HCT116 (cell line): Measurements from ENCODE around the gene SLC34A3. TPM values are rescaled to one million over a fixed set of nuclear protein-coding genes. Genes with fewer than 3 reads are reported as not detected.
"Not testable (repeated sequence)": the region's sequence is repeated elsewhere in the genome, so short reads cannot be mapped to it uniquely, and the experiment has no call there.

Experiments
- ATAC-seq: fragments of 200-7000 bp; cut with Tn5 transposase; 2 replicates; pipeline ENCODE4 v1.9.1; 2020; ENCODE audit warnings: mild to moderate bottlenecking, moderate library complexity
- BruUV-seq: library from RNA; stranded (reverse); fragments of 400-500 nt; replicated peaks from 2 replicates; lab custom pipeline; 2021; lab: Mats Ljungman, UMichigan
- CTCF ChIA-PET: fragments of 300-600 bp; sonication (Branson Sonifier 250); formaldehyde crosslinking; loops from one replicate; lab custom pipeline; 2021; ENCODE audit warnings: antibody characterized with exemption; lab: Charles Lee
- POLR2A ChIA-PET: fragments of 300-600, 350-600 bp; sonication (Branson Sonifier 250); formaldehyde crosslinking; loops from one replicate; lab custom pipeline; 2021; ENCODE audit warnings: antibody characterized with exemption; lab: Charles Lee
- RAD21 ChIA-PET, 2 experiments: fragments of 300-600 bp; sonication (Branson Sonifier 250); formaldehyde crosslinking; loops; one replicate each; lab custom pipeline; 2023; ENCODE audit warnings: low total read pairs in 2 of 2; ENCODE audit not compliant: uncharacterized antibody in 2 of 2, unreplicated experiment in 2 of 2, low non-redundant PET in 1 of 2; lab: Charles Lee
- DNase-seq: peaks from one replicate; pipeline ENCODE4 v3.0.0-alpha.2; 2010; ENCODE audit warnings: low read depth, low spot score
- H2AFZ ChIP-seq: fragments of 200-600 bp; shearing (Covaris generic), sonication (generic); 2 replicates; pipeline ENCODE4 v1.6.1; 2017; ENCODE audit warnings: low read depth, mixed run types, mixed read lengths, antibody characterized with exemption, low read length; ENCODE audit not compliant: poor library complexity, severe bottlenecking
- H3K27ac ChIP-seq: 2 replicates; pipeline ENCODE4 v1.5.1; 2012; ENCODE audit warnings: low read depth, low read length
- H3K27me3 ChIP-seq: fragments of 200-600 bp; sonication (generic); 2 replicates; pipeline ENCODE4 v1.6.1; 2016; ENCODE audit warnings: mixed run types, low read length, mixed read lengths; ENCODE audit not compliant: insufficient read depth
- H3K36me3 ChIP-seq, 2 experiments: fragments of 200-500 bp in 1 of 2; fragments of 200-600 bp in 1 of 2; sonication (Bioruptor generic) in 1 of 2; sonication (generic) in 1 of 2; 2 replicates each; pipeline versions ENCODE4 v1.5.1 to v1.6.1; 2014 to 2016; ENCODE audit warnings: low read length in 2 of 2, inconsistent platforms in 1 of 2, mixed read lengths in 1 of 2, mixed run types in 1 of 2; ENCODE audit not compliant: insufficient read depth in 2 of 2, control insufficient read depth in 1 of 2
- H3K4me1 ChIP-seq, 2 experiments: fragments of 200-600 bp in 1 of 2; sonication (generic) in 1 of 2; 2 replicates each; pipeline versions ENCODE4 v1.5.1 to v1.6.1; 2012 to 2017; ENCODE audit warnings: low read length in 2 of 2, inconsistent platforms in 1 of 2, mild to moderate bottlenecking in 1 of 2, mixed read lengths in 1 of 2, mixed run types in 1 of 2, moderate library complexity in 1 of 2; ENCODE audit not compliant: insufficient read depth in 2 of 2, control insufficient read depth in 1 of 2
- H3K4me2 ChIP-seq: fragments of 200-600 bp; sonication (generic); 2 replicates; pipeline ENCODE4 v1.6.1; 2017; ENCODE audit warnings: mixed run types, low read length, mixed read lengths
- H3K4me3 ChIP-seq, 2 experiments: fragments of 200-600 bp in 1 of 2; sonication (generic) in 1 of 2; replicated peaks in 1 of 2; 2 replicates each; pipeline ENCODE4 v1.5.1; 2011 to 2016; ENCODE audit warnings: low read length in 2 of 2, control low read depth in 1 of 2, low read depth in 1 of 2, mild to moderate bottlenecking in 1 of 2, mixed read lengths in 1 of 2, mixed run types in 1 of 2
- H3K79me2 ChIP-seq: fragments of 200-600 bp; sonication (generic); 2 replicates; pipeline ENCODE4 v1.6.1; 2017; ENCODE audit warnings: mild to moderate bottlenecking, mixed run types, low read length, moderate library complexity, mixed read lengths; ENCODE audit not compliant: insufficient read depth
- H3K9ac ChIP-seq: fragments of 200-600 bp; sonication (generic); 2 replicates; pipeline ENCODE4 v1.6.1; 2016; ENCODE audit warnings: low read length, mixed read lengths
- H3K9me2 ChIP-seq: fragments of 200-600 bp; sonication (generic), shearing (Covaris generic); 2 replicates; pipeline ENCODE4 v1.6.1; 2017; ENCODE audit warnings: mixed run types, mild to moderate bottlenecking, moderate library complexity; ENCODE audit not compliant: insufficient read depth
- H3K9me3 ChIP-seq, 2 experiments: fragments of 200-500 bp in 1 of 2; fragments of 200-600 bp in 1 of 2; sonication (Bioruptor generic) in 1 of 2; sonication (generic) in 1 of 2; 2 replicates each; pipeline ENCODE4 v1.6.1; 2014 to 2017; ENCODE audit warnings: low read length in 2 of 2, mixed read lengths in 2 of 2, inconsistent platforms in 1 of 2, low read depth in 1 of 2, mild to moderate bottlenecking in 1 of 2, mixed run types in 1 of 2, moderate library complexity in 1 of 2; ENCODE audit not compliant: control insufficient read depth in 1 of 2, insufficient read depth in 1 of 2
- H4K20me1 ChIP-seq: fragments of 200-600 bp; sonication (generic), shearing (Covaris generic); 2 replicates; pipeline ENCODE4 v1.6.1; 2017; ENCODE audit warnings: mixed run types, mild to moderate bottlenecking, moderate library complexity; ENCODE audit not compliant: insufficient read depth
- CTCF ChIP-seq, 3 experiments: fragments of 200-600 bp in 1 of 3; sonication (generic) in 1 of 3; IDR thresholded peaks in 2 of 3; conservative IDR thresholded peaks in 1 of 3; 2 replicates each; pipeline ENCODE4 v1.5.1; 2012 to 2017; ENCODE audit warnings: low read depth in 2 of 3, low read length in 2 of 3, antibody characterized with exemption in 1 of 3, borderline replicate concordance in 1 of 3, control low read depth in 1 of 3, mild to moderate bottlenecking in 1 of 3, mixed read lengths in 1 of 3, mixed run types in 1 of 3, moderate library complexity in 1 of 3; ENCODE audit not compliant: insufficient read depth in 1 of 3
- EZH2 ChIP-seq: fragments of 200-600 bp; sonication (generic); IDR thresholded peaks from 2 replicates; pipeline ENCODE4 v1.6.1; 2017; ENCODE audit warnings: antibody characterized with exemption, mixed run types
- POLR2A ChIP-seq: IDR thresholded peaks from 2 replicates; pipeline ENCODE4 v1.7.0; 2011; ENCODE audit warnings: borderline replicate concordance; ENCODE audit not compliant: insufficient read depth, insufficient read length; ENCODE audit errors: extremely low read depth
- POLR2AphosphoS5 ChIP-seq: IDR thresholded peaks from 2 replicates; pipeline ENCODE4 v1.6.1; 2011; ENCODE audit warnings: mild to moderate bottlenecking, low read depth, low read length, moderate library complexity
- RAD21 ChIP-seq: IDR thresholded peaks from 2 replicates; pipeline ENCODE4 v1.6.1; 2012; ENCODE audit warnings: low read depth, mild to moderate bottlenecking
- SP1 ChIP-seq: IDR thresholded peaks from 2 replicates; pipeline ENCODE4 v1.6.1; 2012; ENCODE audit warnings: low read depth
- ZBTB33 ChIP-seq: IDR thresholded peaks from 2 replicates; pipeline ENCODE4 v1.6.1; 2011; ENCODE audit warnings: mild to moderate bottlenecking, low read length, moderate library complexity; ENCODE audit not compliant: insufficient replicate concordance; ENCODE audit errors: extremely low read depth
- intact Hi-C: fragments of 100-400 bp; cut with micrococcal nuclease; formaldehyde crosslinking; loops from 2 replicates; pipeline ENCODE4 v1.10.0; 2022
- total RNA-seq: library from RNA; stranded (reverse); gene quantifications from one replicate; pipeline ENCODE4 v1.2.1, GENCODE V29; 2021; ENCODE audit not compliant: unreplicated experiment

SLC34A3 gene
- total RNA-seq, 1 experiment from 2014 or later = 0.15 TPM

- TF ChIP-seq RAD21 (no peak), SP1 (no peak)
Measured at GRCh38 chr9:137242269-137243203, 11.8 kb downstream of the SLC34A3 start (continued).

GRCh38 chr9:137243266-137243625 is 12.5 kb downstream of the SLC34A3 start:
- not testable (repeated sequence) for DNase-seq, ATAC-seq
- POLR2A ChIA-PET = interaction anchor here (1.1 to 1.7 kb wide), 4 partner anchors 11 to 54 kb away, joined by 3 to 13 read pairs (median 3); partner anchors contain the start of genes NELFB and RNF224

GRCh38 chr9:137243626-137244485 is 13.2 kb downstream of the SLC34A3 start:
- RAD21 ChIA-PET = no interaction called here
- H3K27ac ChIP-seq = peak overlapping the region; percentile 19; the same call in 1 of the 2 replicates
- H3K4me1 ChIP-seq = peaks cover 9 to 33% of the 10 kb centered on the region in 2 experiments
- H3K79me2 ChIP-seq = peaks cover 35% of the 10 kb centered on the region
- H3K9ac ChIP-seq = no peak overlapping the region
- H3K4me3 ChIP-seq = no peak overlapping the region; a peak in 1 of 4 replicates
- POLR2A ChIA-PET = interaction anchor here (1.1 to 1.7 kb wide), 4 partner anchors 10 to 176 kb away, joined by 3 to 5 read pairs (median 4); partner anchors contain the start of gene SSNA1
- intact Hi-C loops = no loop called here
- BruUV-seq = no TSS peak
- H3K9me2 ChIP-seq = no peaks in the 10 kb centered on the region
- CTCF ChIA-PET = no interaction called here
- H3K27me3 ChIP-seq = no peaks in the 10 kb centered on the region
- peaks cover 21% of the 10 kb centered on the region; the same call in 1 of the 2 replicates for H4K20me1 ChIP-seq
- 0 out of 2 replicates have a peak overlapping the region, but pooled peaks have one; percentile 10 for H3K4me2 ChIP-seq
- no peaks in the 10 kb centered on the region for H3K9me3 ChIP-seq
- ATAC-seq (no peak), DNase-seq (no peak)
- H3K36me3 ChIP-seq = peaks cover 11 to 21% of the 10 kb centered on the region in 2 experiments
- H2AFZ ChIP-seq = no peak overlapping the region
- TF ChIP-seq EZH2 (no peak), ZBTB33 (no peak), CTCF (IDR thresholded peaks at IDR 0.05 in 2 of 3, conservative IDR thresholded peaks at IDR 0.05 in 1 of 3; ENCODE audit: borderline replicate concordance in 1 of 3, insufficient read depth in 1 of 3, low read depth in 2 of 3, low read length in 2 of 3) (peak in 2 of 3 experiments; percentile 12 to 15; a peak in 1 of 6 replicates), POLR2AphosphoS5 (peak; percentile 76), POLR2A (peak; percentile 9)

More at GRCh38 chr9:137243266-137243625, 12.5 kb downstream of the SLC34A3 start:
- CTCF ChIA-PET, H3K9me2 ChIP-seq, H3K27me3 ChIP-seq, H3K9ac ChIP-seq, H3K9me3 ChIP-seq, H3K4me3 ChIP-seq, H2AFZ ChIP-seq, intact Hi-C loops, RAD21 ChIA-PET, BruUV-seq: not testable (repeated sequence)
- Histone ChIP-seq H3K79me2 (peaks cover 40% of the 10 kb centered on the region), H3K27ac (peak overlapping the region; percentile 11; the same call in 1 of the 2 replicates), H4K20me1 (peaks cover 21% of the 10 kb centered on the region; the same call in 1 of the 2 replicates), H3K36me3 (peaks cover 11 to 21% of the 10 kb centered on the region in 2 experiments), H3K4me1 (peaks cover 15 to 39% of the 10 kb centered on the region in 2 experiments), H3K4me2 (0 out of 2 replicates have a peak overlapping the region, but pooled peaks have one; percentile 10)
